H1 (cell line): Measurements from ENCODE around the gene KLHDC8A. TPM values are rescaled to one million over a fixed set of nuclear protein-coding genes. Genes with fewer than 3 reads are reported as not detected.

Source experiments
- BCL11A ChIP-seq, 2 experiments: IDR thresholded peaks; one replicate each; pipeline ENCODE4 v1.6.1; 2011; ENCODE audit warnings: low read depth in 2 of 2, low read length in 2 of 2, mild to moderate bottlenecking in 2 of 2
- EZH2 ChIP-seq: fragments of 200-600 bp; sonication (generic); IDR thresholded peaks from 2 replicates; pipeline ENCODE4 v1.7.1; 2012; ENCODE audit warnings: low read depth, mild to moderate bottlenecking, moderate library complexity, low read length, inconsistent platforms; ENCODE audit not compliant: severe bottlenecking
- PHF8 ChIP-seq: fragments of 200-600 bp; sonication (generic); conservative IDR thresholded peaks from 2 replicates; pipeline ENCODE4 v1.7.1; 2012; ENCODE audit warnings: low read depth, mild to moderate bottlenecking, inconsistent platforms, low read length, moderate library complexity
- SIX5 ChIP-seq: IDR thresholded peaks from 2 replicates; pipeline ENCODE4 v1.6.1; 2011; ENCODE audit warnings: mild to moderate bottlenecking, low read depth, low read length
- TEAD4 ChIP-seq: IDR thresholded peaks from 2 replicates; pipeline ENCODE4 v1.6.1; 2012; ENCODE audit warnings: low read depth, low read length, inconsistent platforms, mixed read lengths
- polyA plus RNA-seq, 7 experiments: library from polyadenylated mRNA; depleted of rRNA in 3 of 7; stranded (reverse) in 5 of 7; unstranded in 2 of 7; fragments of >200 nt in 5 of 7; fragments of 200-250 nt in 2 of 7; gene quantifications; 1 replicate in 5 of 7; 2 replicates in 1 of 7; 4 replicates in 1 of 7; pipeline versions ENCODE4 v1.2.1 to v1.2.3, GENCODE V29; 2011 to 2013; ENCODE audit warnings: missing spikeins in 2 of 7, mixed read lengths in 2 of 7
- total RNA-seq: library from RNA; stranded (reverse); fragmentation: NEBNext Ultra II Directional; extraction: Animal tissue kit (Norgen Biotek cat#: 25700); gene quantifications from 2 replicates; pipeline ENCODE4 v1.2.1, GENCODE V29; 2021
- TF ChIP-seq, protein P1 (sequence below): fragments of 300-600 bp; sonication (generic); IDR thresholded peaks from 2 replicates; pipeline ENCODE4 v1.7.1; 2012; ENCODE audit warnings: low read length, moderate library complexity, mild to moderate bottlenecking, inconsistent platforms; ENCODE audit not compliant: insufficient replicate concordance
- TF ChIP-seq, protein P2 (sequence below), 3 experiments: IDR thresholded peaks; 1 replicate in 2 of 3; 2 replicates in 1 of 3; pipeline versions ENCODE4 v1.5.1 to v1.6.1; 2011; ENCODE audit warnings: low read length in 3 of 3, mild to moderate bottlenecking in 3 of 3, inconsistent platforms in 2 of 3, low read depth in 1 of 3, moderate library complexity in 1 of 3; ENCODE audit not compliant: insufficient read depth in 1 of 3; ENCODE audit errors: control extremely low read depth in 1 of 3

The KLHDC8A gene
- total and polyA plus RNA-seq, 2 of the 8 experiments (the other 6 are each of a cell fraction or from before 2014, with no cell fraction given): 1.9 to 3.4 TPM

DNA sequence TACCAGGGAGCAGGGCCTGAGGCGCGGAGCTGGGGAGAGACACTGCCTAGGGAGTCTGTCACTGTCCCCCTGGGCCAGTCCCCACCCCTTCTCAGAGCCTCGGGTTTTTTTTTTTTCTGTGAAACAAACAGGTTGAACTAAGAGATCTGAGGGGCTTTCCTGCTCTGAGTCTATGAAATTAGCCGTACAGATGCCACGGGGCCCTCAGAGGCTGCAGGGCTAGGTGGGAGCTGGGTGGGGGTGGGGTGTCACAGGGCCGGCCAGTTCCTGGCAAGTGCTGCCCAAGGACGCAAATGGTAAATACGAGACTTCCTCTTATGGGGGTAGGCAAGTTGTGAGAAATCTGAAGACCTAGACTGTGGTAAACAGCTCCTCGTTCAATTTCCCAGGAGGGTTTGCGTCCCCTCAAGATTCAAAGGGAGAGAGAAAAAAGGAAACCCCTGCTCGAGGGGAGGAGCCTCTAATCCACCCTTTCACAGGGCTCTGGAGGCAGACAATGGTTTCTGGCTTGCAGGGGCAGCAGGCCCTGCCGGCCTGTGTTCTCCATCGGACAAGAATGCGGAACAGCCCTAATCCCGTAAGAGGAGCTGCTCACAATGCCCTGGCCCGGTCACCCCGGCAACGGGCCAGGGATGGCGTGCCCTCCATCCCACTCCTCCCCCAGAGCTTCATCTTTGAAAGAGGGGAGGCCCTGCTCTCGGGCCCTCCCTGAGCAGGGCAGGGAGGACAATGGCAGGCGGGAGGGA lies 43.0 kb downstream of the KLHDC8A start (continued):
- TF ChIP-seq, protein P1, sequence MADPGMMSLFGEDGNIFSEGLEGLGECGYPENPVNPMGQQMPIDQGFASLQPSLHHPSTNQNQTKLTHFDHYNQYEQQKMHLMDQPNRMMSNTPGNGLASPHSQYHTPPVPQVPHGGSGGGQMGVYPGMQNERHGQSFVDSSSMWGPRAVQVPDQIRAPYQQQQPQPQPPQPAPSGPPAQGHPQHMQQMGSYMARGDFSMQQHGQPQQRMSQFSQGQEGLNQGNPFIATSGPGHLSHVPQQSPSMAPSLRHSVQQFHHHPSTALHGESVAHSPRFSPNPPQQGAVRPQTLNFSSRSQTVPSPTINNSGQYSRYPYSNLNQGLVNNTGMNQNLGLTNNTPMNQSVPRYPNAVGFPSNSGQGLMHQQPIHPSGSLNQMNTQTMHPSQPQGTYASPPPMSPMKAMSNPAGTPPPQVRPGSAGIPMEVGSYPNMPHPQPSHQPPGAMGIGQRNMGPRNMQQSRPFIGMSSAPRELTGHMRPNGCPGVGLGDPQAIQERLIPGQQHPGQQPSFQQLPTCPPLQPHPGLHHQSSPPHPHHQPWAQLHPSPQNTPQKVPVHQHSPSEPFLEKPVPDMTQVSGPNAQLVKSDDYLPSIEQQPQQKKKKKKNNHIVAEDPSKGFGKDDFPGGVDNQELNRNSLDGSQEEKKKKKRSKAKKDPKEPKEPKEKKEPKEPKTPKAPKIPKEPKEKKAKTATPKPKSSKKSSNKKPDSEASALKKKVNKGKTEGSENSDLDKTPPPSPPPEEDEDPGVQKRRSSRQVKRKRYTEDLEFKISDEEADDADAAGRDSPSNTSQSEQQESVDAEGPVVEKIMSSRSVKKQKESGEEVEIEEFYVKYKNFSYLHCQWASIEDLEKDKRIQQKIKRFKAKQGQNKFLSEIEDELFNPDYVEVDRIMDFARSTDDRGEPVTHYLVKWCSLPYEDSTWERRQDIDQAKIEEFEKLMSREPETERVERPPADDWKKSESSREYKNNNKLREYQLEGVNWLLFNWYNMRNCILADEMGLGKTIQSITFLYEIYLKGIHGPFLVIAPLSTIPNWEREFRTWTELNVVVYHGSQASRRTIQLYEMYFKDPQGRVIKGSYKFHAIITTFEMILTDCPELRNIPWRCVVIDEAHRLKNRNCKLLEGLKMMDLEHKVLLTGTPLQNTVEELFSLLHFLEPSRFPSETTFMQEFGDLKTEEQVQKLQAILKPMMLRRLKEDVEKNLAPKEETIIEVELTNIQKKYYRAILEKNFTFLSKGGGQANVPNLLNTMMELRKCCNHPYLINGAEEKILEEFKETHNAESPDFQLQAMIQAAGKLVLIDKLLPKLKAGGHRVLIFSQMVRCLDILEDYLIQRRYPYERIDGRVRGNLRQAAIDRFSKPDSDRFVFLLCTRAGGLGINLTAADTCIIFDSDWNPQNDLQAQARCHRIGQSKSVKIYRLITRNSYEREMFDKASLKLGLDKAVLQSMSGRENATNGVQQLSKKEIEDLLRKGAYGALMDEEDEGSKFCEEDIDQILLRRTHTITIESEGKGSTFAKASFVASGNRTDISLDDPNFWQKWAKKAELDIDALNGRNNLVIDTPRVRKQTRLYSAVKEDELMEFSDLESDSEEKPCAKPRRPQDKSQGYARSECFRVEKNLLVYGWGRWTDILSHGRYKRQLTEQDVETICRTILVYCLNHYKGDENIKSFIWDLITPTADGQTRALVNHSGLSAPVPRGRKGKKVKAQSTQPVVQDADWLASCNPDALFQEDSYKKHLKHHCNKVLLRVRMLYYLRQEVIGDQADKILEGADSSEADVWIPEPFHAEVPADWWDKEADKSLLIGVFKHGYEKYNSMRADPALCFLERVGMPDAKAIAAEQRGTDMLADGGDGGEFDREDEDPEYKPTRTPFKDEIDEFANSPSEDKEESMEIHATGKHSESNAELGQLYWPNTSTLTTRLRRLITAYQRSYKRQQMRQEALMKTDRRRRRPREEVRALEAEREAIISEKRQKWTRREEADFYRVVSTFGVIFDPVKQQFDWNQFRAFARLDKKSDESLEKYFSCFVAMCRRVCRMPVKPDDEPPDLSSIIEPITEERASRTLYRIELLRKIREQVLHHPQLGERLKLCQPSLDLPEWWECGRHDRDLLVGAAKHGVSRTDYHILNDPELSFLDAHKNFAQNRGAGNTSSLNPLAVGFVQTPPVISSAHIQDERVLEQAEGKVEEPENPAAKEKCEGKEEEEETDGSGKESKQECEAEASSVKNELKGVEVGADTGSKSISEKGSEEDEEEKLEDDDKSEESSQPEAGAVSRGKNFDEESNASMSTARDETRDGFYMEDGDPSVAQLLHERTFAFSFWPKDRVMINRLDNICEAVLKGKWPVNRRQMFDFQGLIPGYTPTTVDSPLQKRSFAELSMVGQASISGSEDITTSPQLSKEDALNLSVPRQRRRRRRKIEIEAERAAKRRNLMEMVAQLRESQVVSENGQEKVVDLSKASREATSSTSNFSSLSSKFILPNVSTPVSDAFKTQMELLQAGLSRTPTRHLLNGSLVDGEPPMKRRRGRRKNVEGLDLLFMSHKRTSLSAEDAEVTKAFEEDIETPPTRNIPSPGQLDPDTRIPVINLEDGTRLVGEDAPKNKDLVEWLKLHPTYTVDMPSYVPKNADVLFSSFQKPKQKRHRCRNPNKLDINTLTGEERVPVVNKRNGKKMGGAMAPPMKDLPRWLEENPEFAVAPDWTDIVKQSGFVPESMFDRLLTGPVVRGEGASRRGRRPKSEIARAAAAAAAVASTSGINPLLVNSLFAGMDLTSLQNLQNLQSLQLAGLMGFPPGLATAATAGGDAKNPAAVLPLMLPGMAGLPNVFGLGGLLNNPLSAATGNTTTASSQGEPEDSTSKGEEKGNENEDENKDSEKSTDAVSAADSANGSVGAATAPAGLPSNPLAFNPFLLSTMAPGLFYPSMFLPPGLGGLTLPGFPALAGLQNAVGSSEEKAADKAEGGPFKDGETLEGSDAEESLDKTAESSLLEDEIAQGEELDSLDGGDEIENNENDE: peak; percentile 55
- TF ChIP-seq TEAD4 (peak; percentile 87), BCL11A (IDR thresholded peaks at IDR 0.05; ENCODE audit: low read depth in 2 of 2, low read length in 2 of 2) (no peak), EZH2 (no peak), PHF8 (no peak), SIX5 (no peak)
- TF ChIP-seq, protein P2, sequence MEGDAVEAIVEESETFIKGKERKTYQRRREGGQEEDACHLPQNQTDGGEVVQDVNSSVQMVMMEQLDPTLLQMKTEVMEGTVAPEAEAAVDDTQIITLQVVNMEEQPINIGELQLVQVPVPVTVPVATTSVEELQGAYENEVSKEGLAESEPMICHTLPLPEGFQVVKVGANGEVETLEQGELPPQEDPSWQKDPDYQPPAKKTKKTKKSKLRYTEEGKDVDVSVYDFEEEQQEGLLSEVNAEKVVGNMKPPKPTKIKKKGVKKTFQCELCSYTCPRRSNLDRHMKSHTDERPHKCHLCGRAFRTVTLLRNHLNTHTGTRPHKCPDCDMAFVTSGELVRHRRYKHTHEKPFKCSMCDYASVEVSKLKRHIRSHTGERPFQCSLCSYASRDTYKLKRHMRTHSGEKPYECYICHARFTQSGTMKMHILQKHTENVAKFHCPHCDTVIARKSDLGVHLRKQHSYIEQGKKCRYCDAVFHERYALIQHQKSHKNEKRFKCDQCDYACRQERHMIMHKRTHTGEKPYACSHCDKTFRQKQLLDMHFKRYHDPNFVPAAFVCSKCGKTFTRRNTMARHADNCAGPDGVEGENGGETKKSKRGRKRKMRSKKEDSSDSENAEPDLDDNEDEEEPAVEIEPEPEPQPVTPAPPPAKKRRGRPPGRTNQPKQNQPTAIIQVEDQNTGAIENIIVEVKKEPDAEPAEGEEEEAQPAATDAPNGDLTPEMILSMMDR (IDR thresholded peaks at IDR 0.05; ENCODE audit: control extremely low read depth in 1 of 3, insufficient read depth in 1 of 3, low read depth in 1 of 3, low read length in 3 of 3): no peak
